Keratinocyte (primary cell): Measurements from ENCODE around the gene USP54.

Experiments
- CTCF ChIP-seq, 3 experiments: IDR thresholded peaks in 1 of 3; conservative IDR thresholded peaks in 1 of 3; optimal IDR thresholded peaks in 1 of 3; 2 replicates in 2 of 3; 3 replicates in 1 of 3; pipeline versions ENCODE3 to v1.5.1; 2011; ENCODE audit warnings: low read length in 3 of 3, mild to moderate bottlenecking in 3 of 3, moderate library complexity in 2 of 3, control low read depth in 1 of 3, inconsistent platforms in 1 of 3; ENCODE audit not compliant: insufficient read depth in 2 of 3; ENCODE audit errors: extremely low read depth in 1 of 3
- EZH2 ChIP-seq: IDR thresholded peaks from one replicate; pipeline ENCODE4 v1.6.1; 2012; ENCODE audit warnings: inconsistent platforms, mild to moderate bottlenecking, low read length, moderate library complexity

GRCh38 chr10:73449113-73449512 lies 142.0 kb downstream of the USP54 start:
- TF ChIP-seq EZH2 (no peak), CTCF (optimal IDR thresholded peaks at IDR 0.05 in 1 of 3, IDR thresholded peaks at IDR 0.05 in 1 of 3, conservative IDR thresholded peaks at IDR 0.05 in 1 of 3; ENCODE audit: extremely low read depth in 1 of 3, insufficient read depth in 2 of 3, low read length in 3 of 3) (no peak)
